ENCODE data around the gene TUBB6.

DNA sequence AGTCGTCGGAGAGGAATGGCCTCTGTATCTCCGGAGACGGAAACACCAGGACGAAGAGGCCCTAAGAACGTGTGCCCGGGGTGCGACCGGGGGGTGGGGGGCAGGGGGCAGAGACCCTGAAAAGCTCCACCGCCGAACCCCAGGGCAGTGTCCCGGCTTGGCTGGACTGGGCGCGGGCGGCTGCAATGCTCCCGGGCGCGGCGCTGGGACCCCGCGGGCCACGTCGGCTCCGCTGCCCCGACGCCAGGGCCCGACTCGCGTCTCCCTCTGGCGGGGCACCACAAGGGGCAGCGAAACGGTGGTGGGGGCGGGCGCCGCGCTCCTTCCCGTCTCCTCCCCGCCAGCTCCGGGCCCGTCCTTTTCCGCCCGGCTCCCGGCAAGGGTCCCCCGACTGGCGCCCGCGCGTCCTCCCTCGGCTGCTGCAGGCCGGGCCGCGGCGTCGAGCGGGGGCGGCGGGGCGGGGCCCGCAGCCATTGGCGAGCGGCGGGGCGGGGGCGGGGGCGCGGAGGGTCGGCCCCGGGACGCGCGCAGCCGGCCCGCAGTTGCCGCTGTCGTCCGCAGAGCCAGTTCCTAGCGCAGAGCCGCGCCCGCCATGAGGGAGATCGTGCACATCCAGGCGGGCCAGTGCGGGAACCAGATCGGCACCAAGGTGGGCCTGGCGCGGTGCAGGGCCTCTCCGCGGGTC is at the start of gene TUBB6:
- TF ChIP-seq, protein P1, sequence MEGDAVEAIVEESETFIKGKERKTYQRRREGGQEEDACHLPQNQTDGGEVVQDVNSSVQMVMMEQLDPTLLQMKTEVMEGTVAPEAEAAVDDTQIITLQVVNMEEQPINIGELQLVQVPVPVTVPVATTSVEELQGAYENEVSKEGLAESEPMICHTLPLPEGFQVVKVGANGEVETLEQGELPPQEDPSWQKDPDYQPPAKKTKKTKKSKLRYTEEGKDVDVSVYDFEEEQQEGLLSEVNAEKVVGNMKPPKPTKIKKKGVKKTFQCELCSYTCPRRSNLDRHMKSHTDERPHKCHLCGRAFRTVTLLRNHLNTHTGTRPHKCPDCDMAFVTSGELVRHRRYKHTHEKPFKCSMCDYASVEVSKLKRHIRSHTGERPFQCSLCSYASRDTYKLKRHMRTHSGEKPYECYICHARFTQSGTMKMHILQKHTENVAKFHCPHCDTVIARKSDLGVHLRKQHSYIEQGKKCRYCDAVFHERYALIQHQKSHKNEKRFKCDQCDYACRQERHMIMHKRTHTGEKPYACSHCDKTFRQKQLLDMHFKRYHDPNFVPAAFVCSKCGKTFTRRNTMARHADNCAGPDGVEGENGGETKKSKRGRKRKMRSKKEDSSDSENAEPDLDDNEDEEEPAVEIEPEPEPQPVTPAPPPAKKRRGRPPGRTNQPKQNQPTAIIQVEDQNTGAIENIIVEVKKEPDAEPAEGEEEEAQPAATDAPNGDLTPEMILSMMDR (IDR thresholded peaks at IDR 0.05; ENCODE audit: extremely low read depth in 1 of 2, insufficient read depth in 1 of 2, low read depth in 1 of 2, low read length in 2 of 2), result no peak
- peak; percentile 90 for TF ChIP-seq POLR2AphosphoS5 (IDR thresholded peaks at IDR 0.05; ENCODE audit: insufficient read depth, low read depth, low read length)
- TF ChIP-seq EZH2 (IDR thresholded peaks at IDR 0.05; ENCODE audit: borderline replicate concordance, low read depth, low read length, severe bottlenecking), result no peak
- TF ChIP-seq POLR2A (IDR thresholded peaks at IDR 0.05; ENCODE audit: low read depth, low read length), result peak; percentile 87

Measured in endothelial cell of umbilical vein (primary cell).